Panc1 (cell line): Measurements from ENCODE around the gene DPH1. TPM values are rescaled to one million over a fixed set of nuclear protein-coding genes. Genes with fewer than 3 reads are reported as not detected.

ENCODE experiments used
- ATAC-seq: fragments of 200-7000 bp; cut with Tn5 transposase; 2 replicates; pipeline ENCODE4 v1.9.1; 2020; ENCODE audit warnings: mild to moderate bottlenecking, moderate library complexity
- BruUV-seq: library from RNA; stranded (reverse); fragments of 400-500 nt; replicated peaks from 2 replicates; lab custom pipeline; 2021; lab: Mats Ljungman, UMichigan
- CTCF ChIA-PET: fragments of 300-600 bp; sonication (Branson Sonifier 250); formaldehyde crosslinking; loops from one replicate; lab custom pipeline; 2022; ENCODE audit warnings: antibody characterized with exemption; lab: Charles Lee
- POLR2A ChIA-PET: fragments of 300-600 bp; sonication (Branson Sonifier 250); formaldehyde crosslinking; loops from one replicate; lab custom pipeline; 2022; ENCODE audit warnings: antibody characterized with exemption; lab: Charles Lee
- DNase-seq: peaks from one replicate; pipeline ENCODE4 v3.0.0-alpha.2; 2010; ENCODE audit warnings: low read depth, low spot score
- H3K27ac ChIP-seq: 2 replicates; pipeline ENCODE4 v1.5.1; 2011; ENCODE audit warnings: mild to moderate bottlenecking, low read length, inconsistent platforms
- H3K27me3 ChIP-seq: fragments of 200-500 bp; sonication (Bioruptor generic); 2 replicates; pipeline ENCODE4 v1.6.0; 2014; ENCODE audit warnings: low read length, inconsistent platforms; ENCODE audit not compliant: control insufficient read depth, insufficient read depth
- H3K36me3 ChIP-seq: fragments of 200-500 bp; sonication (Bioruptor generic); 2 replicates; pipeline ENCODE4 v1.5.1; 2014; ENCODE audit warnings: inconsistent platforms, mild to moderate bottlenecking, low read length, moderate library complexity; ENCODE audit not compliant: control insufficient read depth, insufficient read depth
- H3K4me1 ChIP-seq: 2 replicates; pipeline ENCODE4 v1.5.1; 2011; ENCODE audit warnings: inconsistent platforms, mild to moderate bottlenecking, low read length, moderate library complexity; ENCODE audit not compliant: control insufficient read depth, insufficient read depth
- H3K4me3 ChIP-seq, 2 experiments: 2 replicates each; pipeline ENCODE4 v1.5.1; 2011 to 2012; ENCODE audit warnings: low read depth in 2 of 2, low read length in 2 of 2, mild to moderate bottlenecking in 2 of 2, inconsistent platforms in 1 of 2, moderate library complexity in 1 of 2
- H3K9me3 ChIP-seq: fragments of 200-500 bp; sonication (Bioruptor generic); 2 replicates; pipeline ENCODE4 v1.5.1; 2014; ENCODE audit warnings: low read depth, mild to moderate bottlenecking, inconsistent platforms, low read length, moderate library complexity; ENCODE audit not compliant: control insufficient read depth, insufficient read depth
- POLR2AphosphoS5 ChIP-seq: IDR thresholded peaks from 2 replicates; pipeline ENCODE4 v1.6.1; 2012; ENCODE audit warnings: mild to moderate bottlenecking, low read depth, low read length, moderate library complexity
- SIN3A ChIP-seq: IDR thresholded peaks from 2 replicates; pipeline ENCODE4 v1.6.1; 2012; ENCODE audit warnings: low read depth, mild to moderate bottlenecking, low read length, moderate library complexity, borderline replicate concordance; ENCODE audit not compliant: insufficient read depth
- TCF7L2 ChIP-seq: IDR thresholded peaks from 2 replicates; pipeline ENCODE4 v1.6.1; 2011; ENCODE audit warnings: mild to moderate bottlenecking, low read depth, low read length, inconsistent platforms
- in situ Hi-C: cut with HindIII; loops from 2 replicates; pipeline ENCODE4 v1.10.0; 2016; ENCODE audit warnings: low sequenced_read_pairs, low pct_unique_long_range_greater_than_20kb
- intact Hi-C: fragments of 100-400 bp; cut with micrococcal nuclease; formaldehyde crosslinking; loops from one replicate; pipeline ENCODE4 v1.10.0; 2022; ENCODE audit not compliant: unreplicated experiment
- total RNA-seq: library from RNA; stranded (reverse); gene quantifications from one replicate; pipeline ENCODE4 v1.2.1, GENCODE V29; 2021; ENCODE audit not compliant: unreplicated experiment
- TF ChIP-seq, protein P1 (sequence below), 2 experiments: IDR thresholded peaks; 2 replicates each; pipeline ENCODE4 v1.6.1; 2011 to 2012; ENCODE audit warnings: low read depth in 2 of 2, control low read depth in 1 of 2, low read length in 1 of 2, mild to moderate bottlenecking in 1 of 2, moderate library complexity in 1 of 2; ENCODE audit not compliant: insufficient read depth in 1 of 2
- TF ChIP-seq, protein P2 (sequence below): fragments of 450-650 bp; IDR thresholded peaks from 2 replicates; pipeline ENCODE4 v1.5.1; 2017; ENCODE audit warnings: mild to moderate bottlenecking

Gene DPH1
- total RNA-seq, 1 experiment from 2014 or later: 24.3 TPM

- no peak overlapping the region for H3K4me3 ChIP-seq
- H3K4me1 ChIP-seq: peaks cover 3% of the 10 kb centered on the region; the same call in 1 of the 2 replicates
- no peaks in the 10 kb centered on the region; the same call in 1 of the 2 replicates for H3K27me3 ChIP-seq
- no peak for DNase-seq
- intact Hi-C loops: loop anchor here (2.0 kb wide), 1 partner anchor 119 kb away; no protein-coding TSS in a partner anchor
- CTCF ChIA-PET: no interaction called here
- no peak overlapping the region for H3K27ac ChIP-seq
- POLR2A ChIA-PET: no interaction called here
- no peak for ATAC-seq
- H3K36me3 ChIP-seq: no peaks in the 10 kb centered on the region; the same call in 1 of the 2 replicates
- TF ChIP-seq, protein P1, sequence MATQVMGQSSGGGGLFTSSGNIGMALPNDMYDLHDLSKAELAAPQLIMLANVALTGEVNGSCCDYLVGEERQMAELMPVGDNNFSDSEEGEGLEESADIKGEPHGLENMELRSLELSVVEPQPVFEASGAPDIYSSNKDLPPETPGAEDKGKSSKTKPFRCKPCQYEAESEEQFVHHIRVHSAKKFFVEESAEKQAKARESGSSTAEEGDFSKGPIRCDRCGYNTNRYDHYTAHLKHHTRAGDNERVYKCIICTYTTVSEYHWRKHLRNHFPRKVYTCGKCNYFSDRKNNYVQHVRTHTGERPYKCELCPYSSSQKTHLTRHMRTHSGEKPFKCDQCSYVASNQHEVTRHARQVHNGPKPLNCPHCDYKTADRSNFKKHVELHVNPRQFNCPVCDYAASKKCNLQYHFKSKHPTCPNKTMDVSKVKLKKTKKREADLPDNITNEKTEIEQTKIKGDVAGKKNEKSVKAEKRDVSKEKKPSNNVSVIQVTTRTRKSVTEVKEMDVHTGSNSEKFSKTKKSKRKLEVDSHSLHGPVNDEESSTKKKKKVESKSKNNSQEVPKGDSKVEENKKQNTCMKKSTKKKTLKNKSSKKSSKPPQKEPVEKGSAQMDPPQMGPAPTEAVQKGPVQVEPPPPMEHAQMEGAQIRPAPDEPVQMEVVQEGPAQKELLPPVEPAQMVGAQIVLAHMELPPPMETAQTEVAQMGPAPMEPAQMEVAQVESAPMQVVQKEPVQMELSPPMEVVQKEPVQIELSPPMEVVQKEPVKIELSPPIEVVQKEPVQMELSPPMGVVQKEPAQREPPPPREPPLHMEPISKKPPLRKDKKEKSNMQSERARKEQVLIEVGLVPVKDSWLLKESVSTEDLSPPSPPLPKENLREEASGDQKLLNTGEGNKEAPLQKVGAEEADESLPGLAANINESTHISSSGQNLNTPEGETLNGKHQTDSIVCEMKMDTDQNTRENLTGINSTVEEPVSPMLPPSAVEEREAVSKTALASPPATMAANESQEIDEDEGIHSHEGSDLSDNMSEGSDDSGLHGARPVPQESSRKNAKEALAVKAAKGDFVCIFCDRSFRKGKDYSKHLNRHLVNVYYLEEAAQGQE (IDR thresholded peaks at IDR 0.05; ENCODE audit: insufficient read depth in 1 of 2, low read depth in 2 of 2, low read length in 1 of 2): no peak
- BruUV-seq: no TSS peak
- in situ Hi-C loops: no loop called here
- no peaks in the 10 kb centered on the region for H3K9me3 ChIP-seq
These were observed 1.7 kb upstream of the DPH1 start for GRCh38 chr17:2028234-2028614.

- ATAC-seq (no peak), DNase-seq (no peak)
- ChIA-PET POLR2A (no interaction called here), CTCF (no interaction called here)
- BruUV-seq: no TSS peak
- H3K9me3 ChIP-seq: no peaks in the 10 kb centered on the region
- H3K4me1 ChIP-seq: peaks cover 3% of the 10 kb centered on the region; the same call in 1 of the 2 replicates
- in situ Hi-C loops (no loop called here), intact Hi-C loops (loop anchor here (2.0 kb wide), 1 partner anchor 120 kb away; no protein-coding TSS in a partner anchor)
- no peak overlapping the region for H3K4me3 ChIP-seq
- no peak overlapping the region for H3K27ac ChIP-seq
- TF ChIP-seq, protein P1 (IDR thresholded peaks at IDR 0.05; ENCODE audit: insufficient read depth in 1 of 2, low read depth in 2 of 2, low read length in 1 of 2): no peak
- TF ChIP-seq POLR2AphosphoS5: no peak
- TF ChIP-seq, protein P2, sequence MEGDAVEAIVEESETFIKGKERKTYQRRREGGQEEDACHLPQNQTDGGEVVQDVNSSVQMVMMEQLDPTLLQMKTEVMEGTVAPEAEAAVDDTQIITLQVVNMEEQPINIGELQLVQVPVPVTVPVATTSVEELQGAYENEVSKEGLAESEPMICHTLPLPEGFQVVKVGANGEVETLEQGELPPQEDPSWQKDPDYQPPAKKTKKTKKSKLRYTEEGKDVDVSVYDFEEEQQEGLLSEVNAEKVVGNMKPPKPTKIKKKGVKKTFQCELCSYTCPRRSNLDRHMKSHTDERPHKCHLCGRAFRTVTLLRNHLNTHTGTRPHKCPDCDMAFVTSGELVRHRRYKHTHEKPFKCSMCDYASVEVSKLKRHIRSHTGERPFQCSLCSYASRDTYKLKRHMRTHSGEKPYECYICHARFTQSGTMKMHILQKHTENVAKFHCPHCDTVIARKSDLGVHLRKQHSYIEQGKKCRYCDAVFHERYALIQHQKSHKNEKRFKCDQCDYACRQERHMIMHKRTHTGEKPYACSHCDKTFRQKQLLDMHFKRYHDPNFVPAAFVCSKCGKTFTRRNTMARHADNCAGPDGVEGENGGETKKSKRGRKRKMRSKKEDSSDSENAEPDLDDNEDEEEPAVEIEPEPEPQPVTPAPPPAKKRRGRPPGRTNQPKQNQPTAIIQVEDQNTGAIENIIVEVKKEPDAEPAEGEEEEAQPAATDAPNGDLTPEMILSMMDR: no peak
- no peak for TF ChIP-seq TCF7L2
- TF ChIP-seq SIN3A: no peak
- no peaks in the 10 kb centered on the region; the same call in 1 of the 2 replicates for H3K36me3 ChIP-seq
- no peaks in the 10 kb centered on the region; the same call in 1 of the 2 replicates for H3K27me3 ChIP-seq
These were observed 1.2 kb upstream of the DPH1 start for GRCh38 chr17:2028737-2029136.
